Panc1 (cell line): ENCODE data around the gene UXS1. TPM values are rescaled to one million over a fixed set of nuclear protein-coding genes. Genes with fewer than 3 reads are reported as not detected.

ENCODE experiments used
- ATAC-seq: fragments of 200-7000 bp; cut with Tn5 transposase; 2 replicates; pipeline ENCODE4 v1.9.1; 2020; ENCODE audit warnings: mild to moderate bottlenecking, moderate library complexity
- BruUV-seq: library from RNA; stranded (reverse); fragments of 400-500 nt; replicated peaks from 2 replicates; lab custom pipeline; 2021; lab: Mats Ljungman, UMichigan
- CTCF ChIA-PET: fragments of 300-600 bp; sonication (Branson Sonifier 250); formaldehyde crosslinking; loops from one replicate; lab custom pipeline; 2022; ENCODE audit warnings: antibody characterized with exemption; lab: Charles Lee
- POLR2A ChIA-PET: fragments of 300-600 bp; sonication (Branson Sonifier 250); formaldehyde crosslinking; loops from one replicate; lab custom pipeline; 2022; ENCODE audit warnings: antibody characterized with exemption; lab: Charles Lee
- DNase-seq: peaks from one replicate; pipeline ENCODE4 v3.0.0-alpha.2; 2010; ENCODE audit warnings: low read depth, low spot score
- H3K27ac ChIP-seq: 2 replicates; pipeline ENCODE4 v1.5.1; 2011; ENCODE audit warnings: mild to moderate bottlenecking, low read length, inconsistent platforms
- H3K27me3 ChIP-seq: fragments of 200-500 bp; sonication (Bioruptor generic); 2 replicates; pipeline ENCODE4 v1.6.0; 2014; ENCODE audit warnings: low read length, inconsistent platforms; ENCODE audit not compliant: control insufficient read depth, insufficient read depth
- H3K36me3 ChIP-seq: fragments of 200-500 bp; sonication (Bioruptor generic); 2 replicates; pipeline ENCODE4 v1.5.1; 2014; ENCODE audit warnings: inconsistent platforms, mild to moderate bottlenecking, low read length, moderate library complexity; ENCODE audit not compliant: control insufficient read depth, insufficient read depth
- H3K4me1 ChIP-seq: 2 replicates; pipeline ENCODE4 v1.5.1; 2011; ENCODE audit warnings: inconsistent platforms, mild to moderate bottlenecking, low read length, moderate library complexity; ENCODE audit not compliant: control insufficient read depth, insufficient read depth
- H3K4me3 ChIP-seq, 2 experiments: 2 replicates each; pipeline ENCODE4 v1.5.1; 2011 to 2012; ENCODE audit warnings: low read depth in 2 of 2, low read length in 2 of 2, mild to moderate bottlenecking in 2 of 2, inconsistent platforms in 1 of 2, moderate library complexity in 1 of 2
- H3K9me3 ChIP-seq: fragments of 200-500 bp; sonication (Bioruptor generic); 2 replicates; pipeline ENCODE4 v1.5.1; 2014; ENCODE audit warnings: low read depth, mild to moderate bottlenecking, inconsistent platforms, low read length, moderate library complexity; ENCODE audit not compliant: control insufficient read depth, insufficient read depth
- POLR2AphosphoS5 ChIP-seq: IDR thresholded peaks from 2 replicates; pipeline ENCODE4 v1.6.1; 2012; ENCODE audit warnings: mild to moderate bottlenecking, low read depth, low read length, moderate library complexity
- SIN3A ChIP-seq: IDR thresholded peaks from 2 replicates; pipeline ENCODE4 v1.6.1; 2012; ENCODE audit warnings: low read depth, mild to moderate bottlenecking, low read length, moderate library complexity, borderline replicate concordance; ENCODE audit not compliant: insufficient read depth
- TCF7L2 ChIP-seq: IDR thresholded peaks from 2 replicates; pipeline ENCODE4 v1.6.1; 2011; ENCODE audit warnings: mild to moderate bottlenecking, low read depth, low read length, inconsistent platforms
- in situ Hi-C: cut with HindIII; loops from 2 replicates; pipeline ENCODE4 v1.10.0; 2016; ENCODE audit warnings: low sequenced_read_pairs, low pct_unique_long_range_greater_than_20kb
- intact Hi-C: fragments of 100-400 bp; cut with micrococcal nuclease; formaldehyde crosslinking; loops from one replicate; pipeline ENCODE4 v1.10.0; 2022; ENCODE audit not compliant: unreplicated experiment
- total RNA-seq: library from RNA; stranded (reverse); gene quantifications from one replicate; pipeline ENCODE4 v1.2.1, GENCODE V29; 2021; ENCODE audit not compliant: unreplicated experiment
- TF ChIP-seq, protein P1 (sequence below), 2 experiments: IDR thresholded peaks; 2 replicates each; pipeline ENCODE4 v1.6.1; 2011 to 2012; ENCODE audit warnings: low read depth in 2 of 2, control low read depth in 1 of 2, low read length in 1 of 2, mild to moderate bottlenecking in 1 of 2, moderate library complexity in 1 of 2; ENCODE audit not compliant: insufficient read depth in 1 of 2
- TF ChIP-seq, protein P2 (sequence below): fragments of 450-650 bp; IDR thresholded peaks from 2 replicates; pipeline ENCODE4 v1.5.1; 2017; ENCODE audit warnings: mild to moderate bottlenecking

UXS1 gene
- total RNA-seq, 1 experiment from 2014 or later: 72.0 TPM

- Histone ChIP-seq H3K4me1 (no peaks in the 10 kb centered on the region), H3K4me3 (no peak overlapping the region), H3K36me3 (no peaks in the 10 kb centered on the region), H3K27me3 (no peaks in the 10 kb centered on the region; the same call in 1 of the 2 replicates), H3K9me3 (no peaks in the 10 kb centered on the region), H3K27ac (no peak overlapping the region)
- in situ Hi-C loops: no loop called here
- ChIA-PET CTCF (no interaction called here), POLR2A (no interaction called here)
- ATAC-seq: no peak
- no TSS peak for BruUV-seq
- no peak for DNase-seq
- no peak for TF ChIP-seq POLR2AphosphoS5
- TF ChIP-seq, protein P1, sequence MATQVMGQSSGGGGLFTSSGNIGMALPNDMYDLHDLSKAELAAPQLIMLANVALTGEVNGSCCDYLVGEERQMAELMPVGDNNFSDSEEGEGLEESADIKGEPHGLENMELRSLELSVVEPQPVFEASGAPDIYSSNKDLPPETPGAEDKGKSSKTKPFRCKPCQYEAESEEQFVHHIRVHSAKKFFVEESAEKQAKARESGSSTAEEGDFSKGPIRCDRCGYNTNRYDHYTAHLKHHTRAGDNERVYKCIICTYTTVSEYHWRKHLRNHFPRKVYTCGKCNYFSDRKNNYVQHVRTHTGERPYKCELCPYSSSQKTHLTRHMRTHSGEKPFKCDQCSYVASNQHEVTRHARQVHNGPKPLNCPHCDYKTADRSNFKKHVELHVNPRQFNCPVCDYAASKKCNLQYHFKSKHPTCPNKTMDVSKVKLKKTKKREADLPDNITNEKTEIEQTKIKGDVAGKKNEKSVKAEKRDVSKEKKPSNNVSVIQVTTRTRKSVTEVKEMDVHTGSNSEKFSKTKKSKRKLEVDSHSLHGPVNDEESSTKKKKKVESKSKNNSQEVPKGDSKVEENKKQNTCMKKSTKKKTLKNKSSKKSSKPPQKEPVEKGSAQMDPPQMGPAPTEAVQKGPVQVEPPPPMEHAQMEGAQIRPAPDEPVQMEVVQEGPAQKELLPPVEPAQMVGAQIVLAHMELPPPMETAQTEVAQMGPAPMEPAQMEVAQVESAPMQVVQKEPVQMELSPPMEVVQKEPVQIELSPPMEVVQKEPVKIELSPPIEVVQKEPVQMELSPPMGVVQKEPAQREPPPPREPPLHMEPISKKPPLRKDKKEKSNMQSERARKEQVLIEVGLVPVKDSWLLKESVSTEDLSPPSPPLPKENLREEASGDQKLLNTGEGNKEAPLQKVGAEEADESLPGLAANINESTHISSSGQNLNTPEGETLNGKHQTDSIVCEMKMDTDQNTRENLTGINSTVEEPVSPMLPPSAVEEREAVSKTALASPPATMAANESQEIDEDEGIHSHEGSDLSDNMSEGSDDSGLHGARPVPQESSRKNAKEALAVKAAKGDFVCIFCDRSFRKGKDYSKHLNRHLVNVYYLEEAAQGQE (IDR thresholded peaks at IDR 0.05; ENCODE audit: insufficient read depth in 1 of 2, low read depth in 2 of 2, low read length in 1 of 2): no peak
- no peak for TF ChIP-seq TCF7L2
- TF ChIP-seq, protein P2, sequence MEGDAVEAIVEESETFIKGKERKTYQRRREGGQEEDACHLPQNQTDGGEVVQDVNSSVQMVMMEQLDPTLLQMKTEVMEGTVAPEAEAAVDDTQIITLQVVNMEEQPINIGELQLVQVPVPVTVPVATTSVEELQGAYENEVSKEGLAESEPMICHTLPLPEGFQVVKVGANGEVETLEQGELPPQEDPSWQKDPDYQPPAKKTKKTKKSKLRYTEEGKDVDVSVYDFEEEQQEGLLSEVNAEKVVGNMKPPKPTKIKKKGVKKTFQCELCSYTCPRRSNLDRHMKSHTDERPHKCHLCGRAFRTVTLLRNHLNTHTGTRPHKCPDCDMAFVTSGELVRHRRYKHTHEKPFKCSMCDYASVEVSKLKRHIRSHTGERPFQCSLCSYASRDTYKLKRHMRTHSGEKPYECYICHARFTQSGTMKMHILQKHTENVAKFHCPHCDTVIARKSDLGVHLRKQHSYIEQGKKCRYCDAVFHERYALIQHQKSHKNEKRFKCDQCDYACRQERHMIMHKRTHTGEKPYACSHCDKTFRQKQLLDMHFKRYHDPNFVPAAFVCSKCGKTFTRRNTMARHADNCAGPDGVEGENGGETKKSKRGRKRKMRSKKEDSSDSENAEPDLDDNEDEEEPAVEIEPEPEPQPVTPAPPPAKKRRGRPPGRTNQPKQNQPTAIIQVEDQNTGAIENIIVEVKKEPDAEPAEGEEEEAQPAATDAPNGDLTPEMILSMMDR: no peak
- intact Hi-C loops: no loop called here
Measured at GRCh38 chr2:106061611-106062349, 132.3 kb downstream of the UXS1 start.

DNA sequence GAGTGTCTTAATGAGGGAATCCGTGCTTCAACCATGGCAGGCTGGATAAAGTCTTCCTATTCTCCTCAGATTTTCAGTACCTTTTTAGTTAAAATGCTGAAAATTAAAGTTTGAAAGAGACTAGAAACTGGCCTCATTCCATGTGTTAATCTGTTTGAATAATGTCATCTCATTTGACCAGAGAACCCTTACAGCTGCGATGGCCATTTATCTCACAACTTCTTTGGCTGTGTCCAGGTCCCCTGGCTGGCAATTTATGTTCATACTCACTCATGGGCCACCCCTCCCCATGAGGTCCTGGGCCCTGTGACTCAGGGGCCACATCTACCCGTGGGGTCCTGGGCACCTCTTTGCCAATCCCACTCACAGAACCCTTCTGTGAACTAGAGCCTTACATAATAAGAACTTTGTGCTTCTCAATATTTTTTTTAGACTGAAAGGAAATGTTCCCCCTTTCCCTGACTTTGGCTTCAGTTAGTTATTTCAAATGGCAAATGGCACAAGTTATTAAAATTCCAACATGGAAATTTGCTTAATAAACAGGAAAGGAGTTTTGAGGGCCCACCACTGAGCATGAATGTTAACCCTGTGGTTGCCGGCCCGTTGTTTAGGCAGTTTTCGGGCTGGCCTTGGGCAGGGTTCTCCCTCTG is 134.6 kb downstream of the UXS1 start:
- ATAC-seq (no peak), DNase-seq (no peak)
- TF ChIP-seq POLR2AphosphoS5 (no peak), TCF7L2 (no peak), SIN3A (no peak)
- TF ChIP-seq, protein P1 (IDR thresholded peaks at IDR 0.05; ENCODE audit: insufficient read depth in 1 of 2, low read depth in 2 of 2, low read length in 1 of 2): no peak
- TF ChIP-seq, protein P2: no peak
- 0 out of 2 replicates have a peak, but pooled peaks cover 1% of the 10 kb centered on the region for H3K27me3 ChIP-seq
- H3K4me1 ChIP-seq: no peaks in the 10 kb centered on the region
- BruUV-seq: no TSS peak
- no peak overlapping the region for H3K4me3 ChIP-seq
- no peaks in the 10 kb centered on the region for H3K36me3 ChIP-seq
- intact Hi-C loops: no loop called here
- in situ Hi-C loops: no loop called here
- ChIA-PET POLR2A (no interaction called here), CTCF (no interaction called here)
- no peaks in the 10 kb centered on the region for H3K9me3 ChIP-seq
- H3K27ac ChIP-seq: no peak overlapping the region
